ENCODE data around the gene METTL9. TPM values are rescaled to one million over a fixed set of nuclear protein-coding genes. Genes with fewer than 3 reads are reported as not detected.

Gene METTL9
- total and polyA plus RNA-seq, 9 of the 15 experiments (the other 6 are each of a cell fraction or from before 2014, with no cell fraction given): 12.2 to 107 (median 79.1) TPM

GRCh38 chr16:21599122-21600030 is at the start of gene METTL9 (continued):
- TF ChIP-seq MXD1 (CRISPR knock-in tag; IDR thresholded peaks at IDR 0.05; ENCODE audit: borderline replicate concordance, poor library complexity, severe bottlenecking): no peak
- TF ChIP-seq NFXL1 (CRISPR knock-in tag; IDR thresholded peaks at IDR 0.05): no peak
- TF ChIP-seq MTF1 (CRISPR knock-in tag; IDR thresholded peaks at IDR 0.05; ENCODE audit: borderline replicate concordance): no peak
- peak; percentile 96 for TF ChIP-seq POLR2A (conservative IDR thresholded peaks at IDR 0.05)
- no peak for TF ChIP-seq THRA (IDR thresholded peaks at IDR 0.05)
- TF ChIP-seq SUPT5H (IDR thresholded peaks at IDR 0.05): peak; percentile 96
- no peak for TF ChIP-seq DLX4 (CRISPR knock-in tag; IDR thresholded peaks at IDR 0.05)
- TF ChIP-seq CTCFL (IDR thresholded peaks at IDR 0.05; ENCODE audit: borderline replicate concordance, insufficient read depth, low read depth, low read length, poor library complexity, severe bottlenecking): peak; percentile 96
- peak; percentile 40 to 76 for TF ChIP-seq E2F6 (IDR thresholded peaks at IDR 0.05; ENCODE audit: borderline replicate concordance in 1 of 2, extremely low read depth in 1 of 2, insufficient read depth in 1 of 2, insufficient read length in 1 of 2, low read depth in 1 of 2, low read length in 1 of 2, poor library complexity in 1 of 2, severe bottlenecking in 1 of 2)
- TF ChIP-seq SMAD2 (IDR thresholded peaks at IDR 0.05; ENCODE audit: low read depth, low read length): no peak
- no peak for TF ChIP-seq ZNF184 (CRISPR knock-in tag; IDR thresholded peaks at IDR 0.05)
- TF ChIP-seq NRF1 (conservative IDR thresholded peaks at IDR 0.05 in 1 of 2, IDR thresholded peaks at IDR 0.05 in 1 of 2): peak; percentile 82 to 85
- TF ChIP-seq CLOCK (CRISPR knock-in tag; IDR thresholded peaks at IDR 0.05; ENCODE audit: borderline replicate concordance): no peak

Measured in K562 (cell line).